KBM-7 (cell line): ENCODE results near the gene SORCS2.

ENCODE experiments used
- DNase-seq: peaks from one replicate; pipeline ENCODE4 v3.0.0-alpha.2; 2015
- in situ Hi-C: fragments of 300-500 bp; cut with MboI; formaldehyde crosslinking; loops from 2 replicates; pipeline ENCODE4 v1.14.3; 2020; ENCODE audit warnings: low sequenced_read_pairs, low pct_unique_long_range_greater_than_20kb, mixed read lengths

SORCS2 gene

DNA sequence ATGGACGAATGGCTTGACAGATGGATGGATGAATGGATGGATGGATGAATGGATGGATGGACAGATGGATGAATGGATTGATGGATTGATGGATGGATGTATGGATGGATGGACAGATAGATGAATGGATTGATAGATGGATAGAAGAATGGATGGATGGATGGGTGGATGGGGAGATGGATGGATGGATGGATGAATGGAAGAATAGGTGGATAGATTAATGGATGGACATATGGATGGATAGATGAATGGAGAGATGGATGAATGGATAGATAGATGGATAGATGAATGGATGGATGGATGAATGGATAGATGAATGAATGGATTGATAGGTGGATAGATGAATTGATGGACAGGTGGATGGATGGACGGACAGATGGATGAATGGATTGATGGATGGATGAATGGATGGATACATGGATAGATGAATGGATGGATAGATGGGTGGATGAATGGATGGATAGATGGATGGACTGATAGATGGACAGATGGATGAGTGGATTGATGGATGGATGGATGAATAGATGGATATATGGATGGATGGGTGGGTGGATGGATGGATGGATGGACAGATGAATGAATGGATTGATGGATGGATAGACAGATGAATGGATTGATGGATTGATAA is 208.4 kb downstream of the SORCS2 start:
- in situ Hi-C loops = no loop called here
- DNase-seq = no peak

DNA sequence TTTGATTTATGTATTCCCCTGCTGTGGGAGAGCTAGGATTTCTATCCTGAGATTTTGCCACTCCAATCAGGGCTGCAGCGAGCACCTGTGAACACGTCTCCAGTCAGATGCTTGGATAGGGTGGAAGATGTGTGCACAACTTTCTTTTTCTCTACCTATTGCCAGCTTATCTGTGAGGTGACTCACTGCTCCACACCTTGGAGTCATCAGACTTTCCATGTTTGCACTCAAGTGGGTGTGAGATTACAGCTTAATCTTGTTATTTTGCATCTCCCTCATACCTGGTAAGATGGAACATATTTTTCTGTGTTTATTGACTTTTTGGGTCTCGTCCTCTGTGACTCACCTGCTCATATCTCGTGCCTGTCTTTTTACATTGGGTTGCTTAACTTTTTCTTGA is 210.2 kb downstream of the SORCS2 start:
- DNase-seq = no peak
- in situ Hi-C loops = no loop called here

DNA sequence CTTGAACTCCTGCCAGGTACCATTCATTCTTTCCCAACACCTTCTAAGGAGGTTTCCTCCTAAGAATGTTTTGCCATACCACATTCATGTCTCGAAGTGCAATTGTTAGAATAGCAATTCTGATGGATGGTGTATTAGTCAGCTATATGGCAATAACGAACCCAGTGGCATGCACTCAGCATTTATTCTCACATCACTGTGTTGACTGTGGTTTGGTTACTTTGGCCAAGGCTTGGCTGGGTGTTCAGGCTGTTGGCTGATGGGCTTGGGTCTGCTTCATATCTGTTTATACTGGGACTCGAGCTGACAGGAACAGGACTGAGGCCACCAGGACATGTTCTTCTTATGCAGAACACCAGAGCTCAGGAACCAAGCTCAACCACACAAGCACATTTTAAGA is 210.7 kb downstream of the SORCS2 start:
- in situ Hi-C loops = no loop called here
- no peak for DNase-seq

- no peak for DNase-seq
- in situ Hi-C loops = no loop called here
These were observed 215.8 kb downstream of the SORCS2 start for GRCh38 chr4:7408166-7408565.

DNA sequence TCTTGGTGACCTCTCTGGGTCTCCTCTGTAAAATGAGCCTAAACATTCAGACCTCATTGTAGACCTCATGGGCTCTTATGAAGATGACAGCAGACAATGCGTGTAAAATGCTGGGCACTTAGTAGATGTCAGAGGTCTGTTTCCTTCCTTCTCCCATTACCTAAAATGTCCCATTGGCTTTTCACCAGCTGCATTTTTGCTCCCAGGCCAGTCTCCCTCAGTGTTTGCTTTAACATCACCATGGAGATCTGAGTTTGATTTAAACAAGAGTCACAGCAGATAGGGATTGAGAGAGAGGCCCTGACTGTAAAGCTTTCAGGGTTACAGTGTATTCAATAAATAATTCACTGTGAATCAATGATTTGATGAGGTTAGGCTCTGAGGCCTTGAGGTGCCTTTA is 218.1 kb downstream of the SORCS2 start:
- in situ Hi-C loops = no loop called here
- no peak for DNase-seq

- in situ Hi-C loops = no loop called here
- DNase-seq = no peak
These were observed 219.2 kb downstream of the SORCS2 start for GRCh38 chr4:7411491-7411890.

GRCh38 chr4:7411896-7412553 is 219.7 kb downstream of the SORCS2 start:
- DNase-seq = no peak
- in situ Hi-C loops = no loop called here

- in situ Hi-C loops = no loop called here
- DNase-seq = no peak
These were observed 220.2 kb downstream of the SORCS2 start for GRCh38 chr4:7412554-7412912.

DNA sequence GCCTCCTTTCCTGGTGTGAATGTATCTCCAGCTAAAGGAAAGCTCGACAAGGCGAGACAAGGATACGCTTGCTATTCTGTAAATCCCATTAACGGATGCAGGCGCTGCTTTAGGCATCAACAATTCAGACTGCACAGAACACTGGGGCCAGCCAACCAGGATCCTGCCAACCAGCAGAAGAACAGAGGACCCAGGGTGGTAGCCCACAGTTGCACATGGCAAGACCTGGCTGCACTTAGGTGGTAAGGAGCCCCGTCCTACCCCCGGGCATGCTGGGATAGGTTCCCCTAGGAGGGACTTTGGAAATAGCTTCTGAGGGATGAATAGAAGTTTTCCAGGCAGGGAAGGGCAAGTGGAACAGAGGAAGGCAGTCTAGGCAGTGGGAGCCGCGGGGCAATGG is 221.7 kb downstream of the SORCS2 start:
- no peak for DNase-seq
- in situ Hi-C loops = no loop called here

- no peak for DNase-seq
- in situ Hi-C loops = no loop called here
These were observed 222.6 kb downstream of the SORCS2 start for GRCh38 chr4:7414736-7415510.

DNA sequence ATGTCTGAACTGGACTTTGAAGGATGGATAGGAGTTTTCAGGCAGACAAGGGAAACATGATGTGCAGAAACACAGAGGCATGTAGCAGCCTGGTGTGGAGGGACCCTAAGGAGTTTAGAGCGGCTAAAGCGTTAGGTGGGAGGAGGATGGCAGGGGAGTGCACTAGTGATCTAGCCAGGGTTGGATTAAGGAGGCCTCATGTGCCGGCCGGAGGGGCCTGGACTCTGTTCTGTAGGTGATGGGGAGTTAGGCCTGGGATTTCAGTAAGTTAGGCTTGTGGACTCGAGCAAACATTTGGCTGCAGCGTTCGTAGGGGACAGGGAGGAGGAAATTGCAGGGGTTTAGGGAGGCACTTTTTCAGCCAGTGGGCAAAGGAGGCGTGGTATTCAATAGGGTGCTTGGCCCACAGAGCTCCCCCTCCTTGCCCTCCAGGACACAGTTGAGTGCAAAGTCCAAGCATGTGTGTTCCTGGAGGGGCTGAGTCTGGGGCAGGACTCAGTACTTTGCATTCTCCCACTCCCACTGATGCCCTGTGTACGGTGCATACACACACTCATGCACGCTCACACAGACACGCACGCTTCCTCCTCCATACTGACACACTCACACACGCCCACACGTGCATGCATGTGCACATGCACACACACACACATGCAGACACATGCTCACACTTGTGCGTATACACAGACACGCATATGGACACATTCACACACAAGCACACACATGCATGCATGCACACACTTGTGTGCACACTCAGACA is 223.8 kb downstream of the SORCS2 start:
- no peak for DNase-seq
- in situ Hi-C loops = no loop called here

- DNase-seq = no peak
- in situ Hi-C loops = no loop called here
These were observed 224.6 kb downstream of the SORCS2 start for GRCh38 chr4:7416745-7417432.

- DNase-seq = no peak
- in situ Hi-C loops = no loop called here
These were observed 225.3 kb downstream of the SORCS2 start for GRCh38 chr4:7417639-7418038.

GRCh38 chr4:7418131-7418943 is 226.0 kb downstream of the SORCS2 start:
- in situ Hi-C loops = no loop called here
- DNase-seq = no peak

DNA sequence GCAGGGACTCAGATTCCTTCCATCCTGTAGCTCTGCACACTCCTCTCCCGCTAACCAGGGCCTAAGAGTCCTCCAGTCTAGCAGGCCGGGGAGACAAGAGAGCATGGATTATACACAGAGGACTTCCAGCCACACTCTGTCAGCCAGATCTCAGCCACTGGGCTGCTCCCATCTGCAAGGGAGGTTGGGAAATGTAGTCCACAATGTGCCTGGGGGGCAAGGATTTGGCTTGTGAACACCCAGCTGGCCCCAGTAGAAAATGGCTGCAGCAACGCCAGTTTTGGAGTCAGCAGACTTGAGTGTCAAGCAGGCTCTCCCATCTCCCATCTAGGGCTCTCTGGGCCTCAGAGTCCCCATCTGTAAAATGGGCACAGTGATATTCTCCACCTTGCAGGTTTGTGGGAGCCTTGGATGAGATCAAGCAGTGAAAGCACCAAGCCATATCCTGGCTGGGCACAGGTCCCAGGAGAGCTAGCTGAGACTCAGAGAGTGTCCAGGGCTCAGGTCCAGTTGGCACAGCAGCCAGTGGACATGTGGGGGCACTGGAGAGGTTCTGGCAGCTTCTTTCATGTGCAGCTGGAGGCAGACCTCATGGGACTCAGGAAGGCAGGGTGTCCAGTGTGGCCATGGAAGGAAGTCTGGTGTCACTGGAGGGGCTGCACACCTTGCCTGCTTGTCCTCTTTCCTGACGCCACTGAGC is 227.8 kb downstream of the SORCS2 start:
- in situ Hi-C loops = no loop called here
- DNase-seq = no peak

- DNase-seq = no peak
- in situ Hi-C loops = no loop called here
These were observed 228.3 kb downstream of the SORCS2 start for GRCh38 chr4:7420661-7421040.

GRCh38 chr4:7421356-7422150 is 229.2 kb downstream of the SORCS2 start:
- in situ Hi-C loops = no loop called here
- no peak for DNase-seq
